ENCODE measurements around the gene ZNF516.
"Not testable (repeated sequence)": the region's sequence is repeated elsewhere in the genome, so short reads cannot be mapped to it uniquely, and the experiment has no call there.

Gene ZNF516

GRCh38 chr18:76495006-76495370, at the start of gene ZNF516:
Gene ZNF516, minus strand, starts transcription at chr18:76495242. Its CDS starts 52,188 bp downstream, at chr18:76443054.
- no peak for DNase-seq (ENCODE audit: low read depth in 4 of 4, low spot score in 1 of 4)

GRCh38 chr18:76538846-76539245, 43.8 kb upstream of the ZNF516 start:
- DNase-seq (ENCODE audit: low read depth in 4 of 4, low spot score in 1 of 4) = no peak

- DNase-seq (ENCODE audit: low read depth in 4 of 4, low spot score in 1 of 4) = no peak
Measured at GRCh38 chr18:76537621-76538020, 42.6 kb upstream of the ZNF516 start.

GRCh38 chr18:76536593-76536992, 41.6 kb upstream of the ZNF516 start:
- not testable (repeated sequence) for DNase-seq (ENCODE audit: low read depth in 4 of 4, low spot score in 1 of 4)

- DNase-seq (ENCODE audit: low read depth in 4 of 4, low spot score in 1 of 4) = no peak
Measured at GRCh38 chr18:76532875-76533274, 37.8 kb upstream of the ZNF516 start.

GRCh38 chr18:76530846-76531245, 35.8 kb upstream of the ZNF516 start:
- no peak for DNase-seq (ENCODE audit: low read depth in 4 of 4, low spot score in 1 of 4)

GRCh38 chr18:76530391-76530790, 35.3 kb upstream of the ZNF516 start:
- no peak for DNase-seq (ENCODE audit: low read depth in 4 of 4, low spot score in 1 of 4)

GRCh38 chr18:76529433-76529811, 34.4 kb upstream of the ZNF516 start:
- DNase-seq (ENCODE audit: low read depth in 4 of 4, low spot score in 1 of 4) = no peak

GRCh38 chr18:76528477-76529432, 33.7 kb upstream of the ZNF516 start:
- DNase-seq (ENCODE audit: low read depth in 4 of 4, low spot score in 1 of 4) = no peak

- no peak for DNase-seq (ENCODE audit: low read depth in 4 of 4, low spot score in 1 of 4)
Measured at GRCh38 chr18:76525911-76526310, 30.9 kb upstream of the ZNF516 start.

GRCh38 chr18:76524900-76525698, 30.1 kb upstream of the ZNF516 start:
- DNase-seq (ENCODE audit: low read depth in 4 of 4, low spot score in 1 of 4) = no peak

- DNase-seq (ENCODE audit: low read depth in 4 of 4, low spot score in 1 of 4) = no peak
Measured at GRCh38 chr18:76524477-76524876, 29.4 kb upstream of the ZNF516 start.

- no peak for DNase-seq (ENCODE audit: low read depth in 4 of 4, low spot score in 1 of 4)
Measured at GRCh38 chr18:76522551-76522950, 27.5 kb upstream of the ZNF516 start.

- DNase-seq (ENCODE audit: low read depth in 4 of 4, low spot score in 1 of 4) = no peak
Measured at GRCh38 chr18:76522122-76522503, 27.1 kb upstream of the ZNF516 start.

- no peak for DNase-seq (ENCODE audit: low read depth in 4 of 4, low spot score in 1 of 4)
Measured at GRCh38 chr18:76521417-76522121, 26.5 kb upstream of the ZNF516 start.

GRCh38 chr18:76518860-76519538, 24.0 kb upstream of the ZNF516 start:
- DNase-seq (ENCODE audit: low read depth in 4 of 4, low spot score in 1 of 4) = no peak

- no peak for DNase-seq (ENCODE audit: low read depth in 4 of 4, low spot score in 1 of 4)
Measured at GRCh38 chr18:76518123-76518859, 23.2 kb upstream of the ZNF516 start.

- DNase-seq (ENCODE audit: low read depth in 4 of 4, low spot score in 1 of 4) = no peak
Measured at GRCh38 chr18:76515576-76515975, 20.5 kb upstream of the ZNF516 start.

GRCh38 chr18:76514573-76514972, 19.5 kb upstream of the ZNF516 start:
- no peak for DNase-seq (ENCODE audit: low read depth in 4 of 4, low spot score in 1 of 4)

GRCh38 chr18:76507830-76508385, 12.9 kb upstream of the ZNF516 start:
- no peak for DNase-seq (ENCODE audit: low read depth in 4 of 4, low spot score in 1 of 4)

Data from stimulated activated CD4-positive, alpha-beta T cell treated with anti-CD3 and anti-CD28 coated beads, Interleukin-1b, Interleukin-23, amount 100 ng/mL, for 24 hours (primary cell).